Tongue (tissue), 2 donors: ENCODE results near the gene DAB1. TPM values are rescaled to one million over a fixed set of nuclear protein-coding genes. Genes with fewer than 3 reads are reported as not detected.
"Not testable (repeated sequence)": the region's sequence is repeated elsewhere in the genome, so short reads cannot be mapped to it uniquely, and the experiment has no call there.

Experiments used
- DNase-seq: peaks from one replicate; pipeline ENCODE4 v3.0.0-alpha.2; 2015
- total RNA-seq: library from RNA; depleted of rRNA; stranded (reverse); fragments of >200 nt; gene quantifications from one replicate; pipeline ENCODE4 v1.2.3, GENCODE V29; 2014

Gene DAB1
- total RNA-seq, 1 donor from 2014 or later = 2.5 TPM

GRCh38 chr1:57360846-57361407 is 62.9 kb downstream of the DAB1 start:
- DNase-seq = no peak

- DNase-seq = no peak
Observed at GRCh38 chr1:57357462-57357861, 66.4 kb downstream of the DAB1 start.

- DNase-seq = peak; percentile 30
Observed at GRCh38 chr1:57353654-57354053, 70.2 kb downstream of the DAB1 start.

GRCh38 chr1:57350610-57351009 is 73.2 kb downstream of the DAB1 start:
- DNase-seq = peak; percentile 61

- no peak for DNase-seq
Observed at GRCh38 chr1:57348921-57349320, 74.9 kb downstream of the DAB1 start.

GRCh38 chr1:57345916-57346315 is 77.9 kb downstream of the DAB1 start:
- no peak for DNase-seq

- no peak for DNase-seq
Observed at GRCh38 chr1:57344265-57344664, 79.6 kb downstream of the DAB1 start.

GRCh38 chr1:57343298-57343915 is 80.5 kb downstream of the DAB1 start:
- not testable (repeated sequence) for DNase-seq

- DNase-seq = no peak
Observed at GRCh38 chr1:57341721-57342120, 82.1 kb downstream of the DAB1 start.

- DNase-seq = no peak
Observed at GRCh38 chr1:57340334-57341070, 83.4 kb downstream of the DAB1 start.

GRCh38 chr1:57337623-57338022 is 86.2 kb downstream of the DAB1 start:
- no peak for DNase-seq

GRCh38 chr1:57336793-57337192 is 87.1 kb downstream of the DAB1 start:
- DNase-seq = no peak

GRCh38 chr1:57331620-57332019 is 92.2 kb downstream of the DAB1 start:
- DNase-seq = no peak

GRCh38 chr1:57329937-57330336 is 93.9 kb downstream of the DAB1 start:
- DNase-seq = no peak

- DNase-seq = no peak
Observed at GRCh38 chr1:57329001-57329527, 94.8 kb downstream of the DAB1 start.

- no peak for DNase-seq
Observed at GRCh38 chr1:57327946-57328345, 95.9 kb downstream of the DAB1 start.

GRCh38 chr1:57327336-57327735 is 96.5 kb downstream of the DAB1 start:
- DNase-seq = no peak

- DNase-seq = no peak
Observed at GRCh38 chr1:57325536-57325935, 98.3 kb downstream of the DAB1 start.

- no peak for DNase-seq
Observed at GRCh38 chr1:57325117-57325516, 98.7 kb downstream of the DAB1 start.

- no peak for DNase-seq
Observed at GRCh38 chr1:57324388-57324787, 99.5 kb downstream of the DAB1 start.

- DNase-seq = no peak
Observed at GRCh38 chr1:57321776-57322175, 102.1 kb downstream of the DAB1 start.

GRCh38 chr1:57319791-57320190 is 104.1 kb downstream of the DAB1 start:
- no peak for DNase-seq

GRCh38 chr1:57319165-57319564 is 104.7 kb downstream of the DAB1 start:
- peak; percentile 67 for DNase-seq

GRCh38 chr1:57316861-57317260 is 107.0 kb downstream of the DAB1 start:
- no peak for DNase-seq
